Fibroblast of pulmonary artery (primary cell): Measurements from ENCODE around the gene AAGAB.

Source experiments
- DNase-seq: peaks from one replicate; pipeline ENCODE4 v3.0.0-alpha.2; 2010; ENCODE audit warnings: low read depth
- H3K4me3 ChIP-seq: replicated peaks from 2 replicates; pipeline ENCODE4 v1.5.1; 2011; ENCODE audit warnings: low read depth, mild to moderate bottlenecking, control low read depth, low read length, moderate library complexity
- TF ChIP-seq, protein P1 (sequence below): IDR thresholded peaks from 2 replicates; pipeline ENCODE4 v1.5.1; 2011; ENCODE audit warnings: mild to moderate bottlenecking, control low read depth, low read length, inconsistent platforms; ENCODE audit errors: missing control alignments

The AAGAB gene

DNA sequence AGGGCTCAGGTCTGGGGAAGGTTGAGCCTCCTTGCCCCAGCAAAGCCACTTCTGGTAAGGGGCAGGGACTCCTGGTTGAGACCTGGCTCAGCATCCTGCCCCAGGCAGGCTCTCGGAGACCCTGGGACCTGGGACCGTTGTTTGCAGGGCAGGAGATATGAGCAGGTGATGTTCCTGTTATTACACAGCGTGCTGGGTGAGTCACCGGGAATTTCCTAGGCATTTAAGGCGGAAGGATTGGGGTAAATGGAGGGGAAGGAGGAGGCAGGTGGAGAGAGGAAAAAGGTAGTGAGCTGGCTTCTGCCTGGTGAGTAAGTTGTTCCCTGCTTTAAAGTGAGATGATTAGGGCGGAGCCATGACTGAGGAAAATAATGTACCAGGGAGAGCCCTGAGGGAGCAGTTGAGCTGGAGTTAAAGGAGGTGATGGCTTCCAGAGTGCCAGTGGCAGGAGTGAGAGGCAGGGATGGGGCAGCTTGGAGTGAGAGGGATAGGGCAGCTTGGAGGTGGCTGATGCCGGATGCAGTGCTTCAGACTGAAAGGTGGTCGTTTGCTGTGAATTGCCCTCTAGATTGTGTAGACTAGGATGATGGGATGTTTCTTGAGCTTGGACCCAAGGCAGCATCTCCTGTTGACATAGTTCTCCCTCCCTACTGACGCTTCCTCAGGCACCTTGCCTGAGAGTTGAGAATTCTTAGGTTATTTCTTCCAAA is 79.4 kb downstream of the AAGAB start:
- DNase-seq = no peak
- no peak overlapping the region for H3K4me3 ChIP-seq

DNA sequence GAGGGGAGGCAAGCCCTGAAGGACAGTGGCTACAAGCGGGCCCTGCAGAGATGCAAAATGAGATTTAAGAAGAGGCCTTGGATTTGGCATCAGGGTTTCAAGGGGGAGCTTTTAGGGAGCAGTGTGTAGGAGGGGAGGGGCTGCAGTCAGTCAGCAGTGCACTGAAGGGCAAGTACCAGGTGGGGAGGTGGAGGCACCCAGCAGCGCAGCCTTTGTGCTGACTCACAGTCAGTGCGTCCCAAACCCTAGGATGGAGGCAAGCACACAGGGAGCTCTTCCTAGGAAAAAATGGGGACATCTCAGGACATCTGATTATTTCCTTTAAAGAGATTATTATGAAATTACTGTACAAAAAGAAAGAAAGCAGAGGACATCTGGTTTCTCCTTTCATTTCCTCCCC is 80.0 kb downstream of the AAGAB start:
- TF ChIP-seq, protein P1, sequence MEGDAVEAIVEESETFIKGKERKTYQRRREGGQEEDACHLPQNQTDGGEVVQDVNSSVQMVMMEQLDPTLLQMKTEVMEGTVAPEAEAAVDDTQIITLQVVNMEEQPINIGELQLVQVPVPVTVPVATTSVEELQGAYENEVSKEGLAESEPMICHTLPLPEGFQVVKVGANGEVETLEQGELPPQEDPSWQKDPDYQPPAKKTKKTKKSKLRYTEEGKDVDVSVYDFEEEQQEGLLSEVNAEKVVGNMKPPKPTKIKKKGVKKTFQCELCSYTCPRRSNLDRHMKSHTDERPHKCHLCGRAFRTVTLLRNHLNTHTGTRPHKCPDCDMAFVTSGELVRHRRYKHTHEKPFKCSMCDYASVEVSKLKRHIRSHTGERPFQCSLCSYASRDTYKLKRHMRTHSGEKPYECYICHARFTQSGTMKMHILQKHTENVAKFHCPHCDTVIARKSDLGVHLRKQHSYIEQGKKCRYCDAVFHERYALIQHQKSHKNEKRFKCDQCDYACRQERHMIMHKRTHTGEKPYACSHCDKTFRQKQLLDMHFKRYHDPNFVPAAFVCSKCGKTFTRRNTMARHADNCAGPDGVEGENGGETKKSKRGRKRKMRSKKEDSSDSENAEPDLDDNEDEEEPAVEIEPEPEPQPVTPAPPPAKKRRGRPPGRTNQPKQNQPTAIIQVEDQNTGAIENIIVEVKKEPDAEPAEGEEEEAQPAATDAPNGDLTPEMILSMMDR = no peak
- no peak overlapping the region for H3K4me3 ChIP-seq
- no peak for DNase-seq

More for the DNA sequence above, 79.4 kb downstream of the AAGAB start:
- TF ChIP-seq, protein P1 = no peak

DNA sequence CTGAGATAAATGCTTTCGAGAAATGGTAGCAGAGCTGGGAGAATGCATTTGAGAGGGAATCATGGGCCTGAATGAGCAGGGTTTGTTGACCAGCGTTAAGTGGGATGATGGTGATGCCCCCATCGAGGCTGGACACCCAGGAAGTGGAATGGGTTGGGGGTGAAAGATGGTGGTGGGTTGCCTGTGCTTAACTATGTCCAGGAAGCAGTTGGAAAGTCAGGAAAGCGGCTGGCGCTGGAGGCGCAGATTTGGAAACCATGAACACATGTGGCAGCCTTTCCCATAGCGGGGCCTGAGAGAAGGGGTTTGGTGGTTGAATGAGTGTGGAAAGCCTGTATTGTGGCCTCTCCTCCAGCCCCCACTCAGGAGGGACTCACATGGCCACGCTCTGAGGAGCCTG is 80.7 kb downstream of the AAGAB start:
- TF ChIP-seq, protein P1 = no peak
- H3K4me3 ChIP-seq = no peak overlapping the region
- no peak for DNase-seq

DNA sequence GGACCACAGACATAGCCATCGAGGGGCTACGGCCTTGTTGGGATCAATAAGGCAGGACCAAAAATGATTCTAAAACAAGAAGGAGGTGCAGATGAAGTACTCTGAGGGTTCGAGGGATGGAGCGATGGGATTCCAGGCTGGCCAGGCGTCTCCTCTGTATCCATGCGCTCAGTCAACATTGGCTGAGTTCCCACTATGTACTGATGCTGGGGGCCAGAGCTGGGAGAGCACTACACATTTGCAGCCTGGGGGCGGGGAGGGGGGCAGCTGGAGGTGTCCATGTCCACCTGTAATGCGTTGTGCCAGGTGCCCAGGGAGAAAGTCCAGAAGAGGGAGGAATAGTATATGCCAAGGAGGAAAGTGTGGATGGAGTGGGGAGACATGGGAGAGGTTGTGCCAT is 81.5 kb downstream of the AAGAB start:
- DNase-seq = no peak
- TF ChIP-seq, protein P1 = no peak
- no peak overlapping the region for H3K4me3 ChIP-seq

DNA sequence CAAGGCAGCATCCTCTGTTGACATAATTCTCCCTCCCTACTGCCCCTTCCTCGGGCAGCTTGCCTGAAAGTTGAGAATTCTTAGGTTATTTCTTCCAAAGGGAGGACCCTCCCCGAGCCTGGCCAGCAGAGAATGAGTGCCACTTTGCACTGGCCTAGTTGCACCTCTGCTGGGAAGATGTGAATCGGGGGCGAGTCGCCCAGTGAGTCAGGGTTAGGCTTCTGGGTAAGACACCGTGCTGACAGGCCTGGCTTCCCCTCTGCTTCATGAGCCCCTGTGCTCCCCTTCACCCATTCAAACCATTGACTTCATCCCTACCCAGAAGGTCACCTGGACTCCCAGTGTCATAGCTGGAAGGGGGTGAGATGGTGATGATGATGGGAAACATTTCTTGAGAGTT is 82.3 kb downstream of the AAGAB start:
- DNase-seq = no peak
- TF ChIP-seq, protein P1 = no peak
- no peak overlapping the region for H3K4me3 ChIP-seq

DNA sequence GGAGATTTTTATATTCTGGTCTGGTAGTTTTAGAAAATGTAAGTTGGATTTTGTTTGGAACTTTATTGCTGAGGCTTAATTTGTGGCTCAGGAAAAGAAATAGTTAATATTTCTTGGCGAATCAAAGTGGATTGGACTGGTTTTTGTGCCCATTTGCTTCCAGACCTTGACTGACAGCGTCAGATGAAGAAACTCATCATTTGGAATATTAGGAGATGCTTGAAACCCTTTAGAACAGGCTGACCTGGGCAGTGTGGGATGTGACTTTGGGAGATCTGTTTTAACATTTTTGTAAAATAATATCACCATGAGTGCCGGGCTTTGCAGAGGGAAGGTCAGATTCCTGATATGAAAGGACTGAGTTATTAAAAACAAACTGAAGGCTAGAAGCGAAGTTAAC is 83.0 kb downstream of the AAGAB start:
- DNase-seq = no peak
- TF ChIP-seq, protein P1 = no peak
- no peak overlapping the region for H3K4me3 ChIP-seq
